ENCODE results near the gene ZSCAN5A. TPM values are rescaled to one million over a fixed set of nuclear protein-coding genes. Genes with fewer than 3 reads are reported as not detected.
"Not testable (repeated sequence)": the region's sequence is repeated elsewhere in the genome, so short reads cannot be mapped to it uniquely, and the experiment has no call there.

Gene ZSCAN5A
- total RNA-seq, 1 experiment from 2014 or later, result 13.8 TPM

GRCh38 chr19:56308792-56309191, 5.8 kb downstream of the ZSCAN5A start:
- BruUV-seq (replicated peaks), result no TSS peak
- ChIA-PET POLR2A (no interaction called here), CTCF (no interaction called here)
- ATAC-seq, result no peak
- Histone ChIP-seq H3K4me3 (ENCODE audit: low read depth in 2 of 2, low read length in 2 of 2) (no peak overlapping the region), H3K27me3 (ENCODE audit: control insufficient read depth, insufficient read depth, low read length) (no peaks in the 10 kb centered on the region), H3K9me3 (ENCODE audit: control insufficient read depth, insufficient read depth, low read depth, low read length) (no peaks in the 10 kb centered on the region), H3K36me3 (ENCODE audit: control insufficient read depth, insufficient read depth, low read length) (peaks cover 5% of the 10 kb centered on the region; the same call in 1 of the 2 replicates), H3K4me1 (ENCODE audit: control insufficient read depth, insufficient read depth, low read length) (peaks cover 3% of the 10 kb centered on the region; the same call in 1 of the 2 replicates), H3K27ac (ENCODE audit: low read length) (no peak overlapping the region)
- TF ChIP-seq REST (IDR thresholded peaks at IDR 0.05; ENCODE audit: insufficient read depth in 1 of 2, low read depth in 2 of 2, low read length in 1 of 2) (no peak), CTCF (IDR thresholded peaks at IDR 0.05) (no peak), TCF7L2 (IDR thresholded peaks at IDR 0.05; ENCODE audit: low read depth, low read length) (no peak), SIN3A (IDR thresholded peaks at IDR 0.05; ENCODE audit: borderline replicate concordance, insufficient read depth, low read depth, low read length) (no peak), POLR2AphosphoS5 (IDR thresholded peaks at IDR 0.05; ENCODE audit: low read depth, low read length) (no peak)
- DNase-seq (ENCODE audit: low read depth, low spot score), result no peak
- in situ Hi-C loops (cut with HindIII; ENCODE audit: low pct_unique_long_range_greater_than_20kb, low sequenced_read_pairs) (no loop called here), intact Hi-C loops (cut with micrococcal nuclease; ENCODE audit: unreplicated experiment) (no loop called here)

GRCh38 chr19:56307062-56307461, 7.6 kb downstream of the ZSCAN5A start:
- H3K4me1 ChIP-seq (ENCODE audit: control insufficient read depth, insufficient read depth, low read length); H3K27me3 ChIP-seq (ENCODE audit: control insufficient read depth, insufficient read depth, low read length); intact Hi-C loops (cut with micrococcal nuclease; ENCODE audit: unreplicated experiment); H3K27ac ChIP-seq (ENCODE audit: low read length); H3K9me3 ChIP-seq (ENCODE audit: control insufficient read depth, insufficient read depth, low read depth, low read length); BruUV-seq (replicated peaks); DNase-seq (ENCODE audit: low read depth, low spot score); H3K4me3 ChIP-seq (ENCODE audit: low read depth in 2 of 2, low read length in 2 of 2); in situ Hi-C loops (cut with HindIII; ENCODE audit: low pct_unique_long_range_greater_than_20kb, low sequenced_read_pairs); POLR2A ChIA-PET; H3K36me3 ChIP-seq (ENCODE audit: control insufficient read depth, insufficient read depth, low read length); ATAC-seq; CTCF ChIA-PET: not testable (repeated sequence)

GRCh38 chr19:56306016-56306415, 8.6 kb downstream of the ZSCAN5A start:
- TF ChIP-seq SIN3A (IDR thresholded peaks at IDR 0.05; ENCODE audit: borderline replicate concordance, insufficient read depth, low read depth, low read length), result no peak
- no peak for TF ChIP-seq REST (IDR thresholded peaks at IDR 0.05; ENCODE audit: insufficient read depth in 1 of 2, low read depth in 2 of 2, low read length in 1 of 2)
- no peak for TF ChIP-seq POLR2AphosphoS5 (IDR thresholded peaks at IDR 0.05; ENCODE audit: low read depth, low read length)
- TF ChIP-seq TCF7L2 (IDR thresholded peaks at IDR 0.05; ENCODE audit: low read depth, low read length), result no peak
- no peak for TF ChIP-seq CTCF (IDR thresholded peaks at IDR 0.05)
- intact Hi-C loops (cut with micrococcal nuclease; ENCODE audit: unreplicated experiment), result no loop called here
- POLR2A ChIA-PET, result interaction anchor here (0.6 kb wide), 1 partner anchor 228 kb away, joined by 4 read pairs; no protein-coding TSS in a partner anchor

More at GRCh38 chr19:56306016-56306415, 8.6 kb downstream of the ZSCAN5A start:
- H3K27me3 ChIP-seq (ENCODE audit: control insufficient read depth, insufficient read depth, low read length), result no peaks in the 10 kb centered on the region
- ATAC-seq, result no peak
- no peaks in the 10 kb centered on the region for H3K9me3 ChIP-seq (ENCODE audit: control insufficient read depth, insufficient read depth, low read depth, low read length)
- CTCF ChIA-PET, result interaction anchor here (0.6 kb wide), 1 partner anchor 13 kb away, joined by 15 read pairs; no protein-coding TSS in a partner anchor
- peaks cover 5% of the 10 kb centered on the region; the same call in 1 of the 2 replicates for H3K36me3 ChIP-seq (ENCODE audit: control insufficient read depth, insufficient read depth, low read length)
- H3K4me3 ChIP-seq (ENCODE audit: low read depth in 2 of 2, low read length in 2 of 2), result no peak overlapping the region
- no peak for DNase-seq (ENCODE audit: low read depth, low spot score)
- no TSS peak for BruUV-seq (replicated peaks)
- in situ Hi-C loops (cut with HindIII; ENCODE audit: low pct_unique_long_range_greater_than_20kb, low sequenced_read_pairs), result no loop called here
- H3K27ac ChIP-seq (ENCODE audit: low read length), result no peak overlapping the region
- H3K4me1 ChIP-seq (ENCODE audit: control insufficient read depth, insufficient read depth, low read length), result no peaks in the 10 kb centered on the region
